Measurements from ENCODE around the gene SOX5. TPM values are rescaled to one million over a fixed set of nuclear protein-coding genes. Genes with fewer than 3 reads are reported as not detected.

Gene SOX5
- total RNA-seq, 1 donor from 2014 or later = 11.1 TPM

GRCh38 chr12:23938422-23938821 is 11.0 kb downstream of the SOX5 start:
- Mint-ChIP-seq H3K4me1 (ENCODE audit: low read depth) (no peaks in the 10 kb centered on the region), H3K27me3 (ENCODE audit: low read depth) (no peaks in the 10 kb centered on the region)

GRCh38 chr12:23931176-23931575 is 18.3 kb downstream of the SOX5 start:
- Mint-ChIP-seq H3K27me3 (ENCODE audit: low read depth) (no peaks in the 10 kb centered on the region), H3K4me3 (ENCODE audit: unreplicated experiment) (no peak overlapping the region), H3K4me1 (ENCODE audit: low read depth) (peaks cover 10% of the 10 kb centered on the region), H3K36me3 (ENCODE audit: low read depth) (no peaks in the 10 kb centered on the region), H3K27ac (ENCODE audit: unreplicated experiment) (no peak overlapping the region), H3K9me3 (ENCODE audit: low read depth) (peaks cover 4% of the 10 kb centered on the region)
- no peak for TF ChIP-seq CTCF (IDR thresholded peaks at IDR 0.05)
- DNase-seq (ENCODE audit: low spot score) = no peak

More at GRCh38 chr12:23938422-23938821, 11.0 kb downstream of the SOX5 start:
- no peak overlapping the region for H3K4me3 Mint-ChIP-seq (ENCODE audit: unreplicated experiment)
- TF ChIP-seq CTCF (IDR thresholded peaks at IDR 0.05) = no peak
- no peak overlapping the region for H3K27ac Mint-ChIP-seq (ENCODE audit: unreplicated experiment)
- H3K36me3 Mint-ChIP-seq (ENCODE audit: low read depth) = peaks cover 2% of the 10 kb centered on the region
- H3K9me3 Mint-ChIP-seq (ENCODE audit: low read depth) = no peaks in the 10 kb centered on the region
- no peak for DNase-seq (ENCODE audit: low spot score)

GRCh38 chr12:23930599-23930998 is 18.9 kb downstream of the SOX5 start:
- Mint-ChIP-seq H3K27ac (ENCODE audit: unreplicated experiment) (no peak overlapping the region), H3K9me3 (ENCODE audit: low read depth) (peaks cover 4% of the 10 kb centered on the region)

GRCh38 chr12:23929906-23930305 is 19.6 kb downstream of the SOX5 start:
- Mint-ChIP-seq H3K4me3 (ENCODE audit: unreplicated experiment) (no peak overlapping the region), H3K27me3 (ENCODE audit: low read depth) (no peaks in the 10 kb centered on the region), H3K9me3 (ENCODE audit: low read depth) (peaks cover 4% of the 10 kb centered on the region), H3K4me1 (ENCODE audit: low read depth) (peaks cover 10% of the 10 kb centered on the region), H3K36me3 (ENCODE audit: low read depth) (no peaks in the 10 kb centered on the region), H3K27ac (ENCODE audit: unreplicated experiment) (peak overlapping the region; percentile 57)
- no peak for TF ChIP-seq CTCF (IDR thresholded peaks at IDR 0.05)
- DNase-seq (ENCODE audit: low spot score) = no peak

More at GRCh38 chr12:23930599-23930998, 18.9 kb downstream of the SOX5 start:
- Mint-ChIP-seq H3K4me1 (ENCODE audit: low read depth) (peaks cover 10% of the 10 kb centered on the region), H3K4me3 (ENCODE audit: unreplicated experiment) (no peak overlapping the region), H3K36me3 (ENCODE audit: low read depth) (no peaks in the 10 kb centered on the region), H3K27me3 (ENCODE audit: low read depth) (no peaks in the 10 kb centered on the region)
- no peak for TF ChIP-seq CTCF (IDR thresholded peaks at IDR 0.05)
- no peak for DNase-seq (ENCODE audit: low spot score)

- H3K9me3 Mint-ChIP-seq (ENCODE audit: low read depth) = peaks cover 4% of the 10 kb centered on the region
- no peak for TF ChIP-seq CTCF (IDR thresholded peaks at IDR 0.05)
- peaks cover 10% of the 10 kb centered on the region for H3K4me1 Mint-ChIP-seq (ENCODE audit: low read depth)
- no peak overlapping the region for H3K4me3 Mint-ChIP-seq (ENCODE audit: unreplicated experiment)
- no peak overlapping the region for H3K27ac Mint-ChIP-seq (ENCODE audit: unreplicated experiment)
- DNase-seq (ENCODE audit: low spot score) = no peak
- H3K27me3 Mint-ChIP-seq (ENCODE audit: low read depth) = no peaks in the 10 kb centered on the region
- H3K36me3 Mint-ChIP-seq (ENCODE audit: low read depth) = no peaks in the 10 kb centered on the region
These were observed 21.6 kb downstream of the SOX5 start for GRCh38 chr12:23927907-23928306.

All from chondrocyte (in vitro differentiated cells).